Fibroblast of the aortic adventitia (primary cell): ENCODE results near the gene IKBKE. TPM values are rescaled to one million over a fixed set of nuclear protein-coding genes. Genes with fewer than 3 reads are reported as not detected.

Experiments
- DNase-seq: peaks from one replicate; pipeline ENCODE4 v3.0.0-alpha.2; 2010; ENCODE audit warnings: low read depth
- H3K4me3 ChIP-seq: 2 replicates; pipeline ENCODE4 v1.5.1; 2011; ENCODE audit warnings: low read depth, mild to moderate bottlenecking, control low read depth, low read length, moderate library complexity
- total RNA-seq: library from RNA; depleted of rRNA; stranded (reverse); fragments of >200 nt; gene quantifications from 2 replicates; pipeline ENCODE4 v1.2.3, GENCODE V29; 2012; ENCODE audit warnings: low replicate concordance
- TF ChIP-seq, protein P1 (sequence below): IDR thresholded peaks from 2 replicates; pipeline ENCODE4 v1.5.1; 2011; ENCODE audit warnings: mild to moderate bottlenecking, low read length, control low read depth, inconsistent platforms; ENCODE audit not compliant: insufficient read depth

Gene IKBKE
- total RNA-seq, 1 donor, result 11.5 TPM

DNA sequence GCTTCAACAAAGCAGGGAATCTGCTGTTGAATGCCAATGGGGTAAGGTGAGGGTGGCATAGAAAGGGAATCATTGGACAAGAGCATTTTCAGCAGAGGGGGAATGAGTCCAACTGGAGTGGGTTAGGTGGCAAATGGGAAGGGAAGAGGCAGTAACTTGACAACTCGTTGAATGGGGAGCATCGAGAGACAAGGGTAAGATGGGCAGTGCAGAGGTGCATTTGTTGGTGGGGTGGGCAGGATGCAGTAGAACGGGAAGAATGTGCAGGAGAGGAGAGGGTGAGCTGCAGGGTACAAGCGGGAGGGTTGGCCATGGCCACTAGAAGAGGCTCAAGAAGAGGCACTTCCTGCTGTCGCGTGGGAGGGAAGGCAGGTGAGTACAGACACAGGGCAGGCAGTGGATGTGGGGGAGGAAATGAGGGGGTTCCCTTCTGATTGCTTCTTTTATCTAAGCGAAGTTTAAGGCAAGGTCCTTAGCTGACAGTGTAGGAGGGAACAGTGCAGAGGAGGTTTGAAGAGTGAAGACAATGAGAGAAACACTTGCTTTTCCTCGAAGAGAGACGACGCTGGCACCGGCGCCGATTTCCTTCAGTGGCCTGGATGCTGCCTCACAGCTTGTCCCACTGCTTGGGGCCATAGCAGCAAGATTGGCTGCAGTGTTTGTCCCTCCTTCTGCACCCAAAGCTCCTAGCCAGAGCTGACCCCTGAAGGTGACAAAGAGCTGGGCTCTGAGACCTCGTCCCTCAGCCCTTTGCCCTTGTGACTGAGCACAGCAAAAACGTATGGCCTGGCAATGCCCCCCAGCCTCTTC lies 3.2 kb upstream of the IKBKE start:
- no peak overlapping the region for H3K4me3 ChIP-seq
- TF ChIP-seq, protein P1, sequence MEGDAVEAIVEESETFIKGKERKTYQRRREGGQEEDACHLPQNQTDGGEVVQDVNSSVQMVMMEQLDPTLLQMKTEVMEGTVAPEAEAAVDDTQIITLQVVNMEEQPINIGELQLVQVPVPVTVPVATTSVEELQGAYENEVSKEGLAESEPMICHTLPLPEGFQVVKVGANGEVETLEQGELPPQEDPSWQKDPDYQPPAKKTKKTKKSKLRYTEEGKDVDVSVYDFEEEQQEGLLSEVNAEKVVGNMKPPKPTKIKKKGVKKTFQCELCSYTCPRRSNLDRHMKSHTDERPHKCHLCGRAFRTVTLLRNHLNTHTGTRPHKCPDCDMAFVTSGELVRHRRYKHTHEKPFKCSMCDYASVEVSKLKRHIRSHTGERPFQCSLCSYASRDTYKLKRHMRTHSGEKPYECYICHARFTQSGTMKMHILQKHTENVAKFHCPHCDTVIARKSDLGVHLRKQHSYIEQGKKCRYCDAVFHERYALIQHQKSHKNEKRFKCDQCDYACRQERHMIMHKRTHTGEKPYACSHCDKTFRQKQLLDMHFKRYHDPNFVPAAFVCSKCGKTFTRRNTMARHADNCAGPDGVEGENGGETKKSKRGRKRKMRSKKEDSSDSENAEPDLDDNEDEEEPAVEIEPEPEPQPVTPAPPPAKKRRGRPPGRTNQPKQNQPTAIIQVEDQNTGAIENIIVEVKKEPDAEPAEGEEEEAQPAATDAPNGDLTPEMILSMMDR, result no peak
- DNase-seq, result no peak

DNA sequence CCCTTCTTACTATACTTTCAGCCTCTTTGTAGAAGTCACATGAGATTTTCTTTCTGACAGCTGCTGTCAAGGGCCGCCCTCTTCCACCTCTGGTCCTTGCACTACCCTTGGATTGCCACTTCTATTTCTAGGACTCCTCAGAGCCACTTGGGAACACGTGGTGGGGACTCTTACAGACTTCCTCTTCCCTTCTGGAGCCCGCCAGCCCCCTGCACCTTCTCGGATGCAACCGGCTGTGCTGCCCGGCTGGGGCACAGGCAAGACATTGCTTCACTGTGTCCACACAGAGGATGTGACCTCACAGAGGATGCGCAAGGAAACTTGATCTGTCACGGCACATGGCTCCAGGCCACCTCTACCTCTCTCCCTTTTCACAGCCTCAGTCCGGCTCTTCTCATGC lies 2.4 kb upstream of the IKBKE start:
- no peak for DNase-seq
- TF ChIP-seq, protein P1, result no peak
- H3K4me3 ChIP-seq, result no peak overlapping the region

DNA sequence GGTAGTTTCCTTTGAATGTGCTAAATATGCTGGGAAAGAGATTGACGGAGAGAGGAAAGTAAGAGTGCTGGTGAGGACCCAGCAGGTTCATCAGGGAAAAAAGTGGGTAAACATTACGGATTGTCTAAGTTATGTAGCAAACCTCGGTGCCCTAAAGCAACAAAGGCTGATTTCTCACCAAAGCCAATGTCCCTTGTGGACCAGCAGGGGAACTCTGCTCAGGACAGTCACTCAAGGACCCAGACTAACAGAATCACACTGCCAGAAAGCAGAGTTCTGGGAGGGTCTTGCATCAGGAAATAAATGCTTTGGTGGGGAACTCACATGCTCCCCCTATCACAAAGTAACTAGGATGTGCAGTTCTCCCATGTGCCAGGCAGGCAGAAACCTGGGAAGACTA lies 1.7 kb upstream of the IKBKE start:
- DNase-seq, result no peak
- no peak overlapping the region for H3K4me3 ChIP-seq
- TF ChIP-seq, protein P1, result no peak

DNA sequence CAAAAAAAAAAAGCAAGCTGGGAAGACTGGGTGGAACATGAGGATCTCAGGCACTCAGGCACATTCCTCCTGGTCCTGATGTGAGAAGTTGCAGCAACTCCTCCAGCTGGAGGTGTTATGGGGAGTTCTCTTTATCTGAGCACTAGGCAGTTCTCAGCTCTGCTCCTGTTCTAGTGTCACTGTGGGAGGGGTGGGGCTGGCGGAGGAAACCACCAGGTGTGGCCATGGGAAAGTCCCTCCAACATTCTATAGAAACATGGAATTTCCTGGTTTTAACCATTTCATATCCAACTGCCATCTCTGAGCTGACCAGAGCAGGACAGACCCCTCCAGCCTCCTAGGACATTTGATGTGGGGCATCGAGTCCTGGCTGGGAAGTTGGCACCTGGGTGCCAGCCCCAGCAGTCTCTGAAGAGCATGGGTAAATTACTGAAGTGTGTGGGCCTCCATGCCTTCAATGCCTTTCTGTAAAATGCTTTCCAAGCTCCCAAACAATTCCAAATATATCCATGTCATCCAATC lies 804 bp upstream of the IKBKE start:
- H3K4me3 ChIP-seq, result no peak overlapping the region
- DNase-seq, result no peak
- TF ChIP-seq, protein P1, result no peak

DNA sequence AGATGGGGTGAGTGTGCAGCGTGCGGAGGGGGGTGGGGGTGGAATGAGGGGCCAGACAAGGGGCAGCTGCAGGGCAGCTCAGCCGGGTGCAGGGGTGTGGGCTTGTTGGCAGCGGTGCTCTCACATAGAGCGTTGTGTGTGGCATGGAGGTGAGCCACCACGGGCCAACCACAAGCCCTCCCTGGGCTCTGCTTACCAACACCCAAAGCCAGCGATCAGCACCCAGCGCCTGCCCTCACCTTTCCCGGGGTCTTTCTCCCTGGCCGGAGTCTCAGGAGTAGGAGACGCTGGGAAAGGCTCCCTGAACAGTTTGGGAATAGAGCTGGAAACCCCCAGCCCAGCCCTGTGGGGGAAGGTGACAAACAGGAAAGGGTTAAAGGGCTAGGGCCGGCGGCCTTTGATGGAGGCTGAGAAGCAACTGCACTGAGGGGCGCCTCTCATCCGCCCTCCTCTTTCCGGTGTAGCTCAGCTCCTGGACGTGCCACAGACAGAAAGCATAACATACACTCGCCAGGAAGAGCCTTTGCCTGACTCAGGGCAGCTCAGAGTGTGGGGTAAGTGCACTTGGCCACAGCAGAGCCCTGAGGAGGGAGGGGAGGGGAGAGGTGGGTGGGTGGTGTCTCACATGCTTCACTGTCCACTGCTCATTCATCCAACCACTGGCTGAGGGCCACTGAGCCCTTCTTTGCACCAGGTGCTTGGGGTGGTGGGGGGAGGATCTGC lies 577 bp downstream of the IKBKE start:
- TF ChIP-seq, protein P1, result no peak
- peak overlapping the region; percentile 99 for H3K4me3 ChIP-seq
- DNase-seq, result peak; percentile 65

DNA sequence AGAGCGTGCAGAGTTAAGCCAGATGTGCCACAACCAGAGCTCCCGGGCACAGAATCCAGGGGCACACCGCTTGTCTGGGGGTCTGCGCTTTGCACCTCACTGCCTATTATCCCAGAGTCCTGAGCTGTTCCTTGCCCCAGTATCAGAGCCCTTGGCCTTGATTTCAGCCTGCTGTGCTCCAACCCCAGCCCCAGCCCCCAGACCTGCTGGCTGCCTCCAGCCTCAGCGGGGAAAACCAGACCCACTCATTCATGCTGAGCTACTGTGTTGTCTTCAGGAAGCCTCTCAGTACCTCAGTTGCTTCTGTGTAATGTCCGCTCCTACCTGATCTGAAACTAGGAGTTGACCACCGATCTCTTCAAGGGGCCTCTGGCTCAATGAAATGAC lies 1.1 kb downstream of the IKBKE start:
- H3K4me3 ChIP-seq, result peak overlapping the region; percentile 99
- TF ChIP-seq, protein P1, result no peak
- DNase-seq, result no peak
